H1 (cell line): ENCODE data around the gene TP53I3. TPM values are rescaled to one million over a fixed set of nuclear protein-coding genes. Genes with fewer than 3 reads are reported as not detected.

Experiments used
- CTCF ChIA-PET: fragments of 300-600 bp; sonication (Branson Sonifier 250); formaldehyde crosslinking; loops from one replicate; lab custom pipeline; 2021; ENCODE audit not compliant: partially characterized antibody; lab: Charles Lee
- POLR2A ChIA-PET: fragments of 300-600 bp; sonication (Branson Sonifier 250); formaldehyde crosslinking; loops from one replicate; lab custom pipeline; 2021; ENCODE audit warnings: inconsistent platforms; ENCODE audit not compliant: partially characterized antibody; lab: Charles Lee
- DNase-seq, 2 experiments: peaks; one replicate each; pipeline versions ENCODE4 v3.0.0 to v3.0.0-alpha.2; 2010 to 2022; ENCODE audit warnings: low spot score in 2 of 2, low read depth in 1 of 2, mixed read lengths in 1 of 2
- FAIRE-seq: peaks from 2 replicates; lab custom pipeline; 2011; peaks lifted over from hg19 to GRCh38; lab: Jason Lieb, UNC
- H2AFZ ChIP-seq: 2 replicates; pipeline ENCODE4 v1.8.1; 2012; ENCODE audit warnings: low read length, inconsistent platforms
- H2AK5ac ChIP-seq: 2 replicates; pipeline ENCODE4 v1.6.1; 2013; ENCODE audit warnings: low read depth, low read length
- H2BK120ac ChIP-seq: replicated peaks from 2 replicates; pipeline ENCODE3; 2013; ENCODE audit warnings: low read depth, low read length, inconsistent platforms
- H2BK12ac ChIP-seq: 2 replicates; pipeline ENCODE4 v1.6.1; 2013; ENCODE audit warnings: low read depth, low read length
- H2BK15ac ChIP-seq: 2 replicates; pipeline ENCODE4 v1.6.1; 2013; ENCODE audit warnings: low read length
- H2BK20ac ChIP-seq: 2 replicates; pipeline ENCODE4 v1.6.1; 2013; ENCODE audit warnings: low read length
- H2BK5ac ChIP-seq: 2 replicates; pipeline ENCODE4 v1.6.1; 2013; ENCODE audit warnings: low read depth, low read length
- H3K14ac ChIP-seq: 2 replicates; pipeline ENCODE4 v1.6.1; 2013; ENCODE audit warnings: inconsistent platforms; ENCODE audit not compliant: insufficient read length
- H3K18ac ChIP-seq: 2 replicates; pipeline ENCODE4 v1.6.1; 2013; ENCODE audit warnings: low read length; ENCODE audit errors: extremely low read depth
- H3K23ac ChIP-seq: 2 replicates; pipeline ENCODE4 v1.6.1; 2013; ENCODE audit warnings: inconsistent platforms; ENCODE audit not compliant: insufficient read length
- H3K23me2 ChIP-seq: 2 replicates; pipeline ENCODE4 v1.6.1; 2013; ENCODE audit warnings: low read depth, low read length
- H3K27ac ChIP-seq: 2 replicates; pipeline ENCODE4 v1.6.1; 2011; ENCODE audit warnings: low read depth, low read length, inconsistent platforms
- H3K27me3 ChIP-seq, 4 experiments: replicated peaks in 1 of 4; 1 replicate in 1 of 4; 2 replicates in 3 of 4; pipeline versions ENCODE4 v1.6.1 to v1.8.1; 2011 to 2013; ENCODE audit warnings: low read length in 3 of 4, mild to moderate bottlenecking in 3 of 4, inconsistent platforms in 2 of 4, mixed read lengths in 2 of 4, moderate library complexity in 1 of 4; ENCODE audit not compliant: control insufficient read depth in 3 of 4, insufficient read depth in 3 of 4; ENCODE audit errors: extremely low read depth in 1 of 4
- H3K36me3 ChIP-seq, 4 experiments: 2 replicates each; pipeline versions ENCODE4 v1.6.1 to v1.8.1; 2011 to 2013; ENCODE audit warnings: mild to moderate bottlenecking in 4 of 4, low read length in 3 of 4, moderate library complexity in 2 of 4, control low read depth in 1 of 4, inconsistent platforms in 1 of 4; ENCODE audit not compliant: insufficient read depth in 4 of 4, control insufficient read depth in 2 of 4
- H3K4ac ChIP-seq: replicated peaks from 2 replicates; pipeline ENCODE3; 2013; ENCODE audit warnings: low read length, low read depth, mixed read lengths, inconsistent platforms; ENCODE audit not compliant: insufficient read length
- H3K4me1 ChIP-seq, 4 experiments: replicated peaks in 1 of 4; 1 replicate in 1 of 4; 2 replicates in 3 of 4; pipeline versions ENCODE4 v1.6.1 to v1.8.1; 2011 to 2013; ENCODE audit warnings: low read length in 3 of 4, inconsistent platforms in 2 of 4, mixed read lengths in 1 of 4; ENCODE audit not compliant: insufficient read depth in 4 of 4, control insufficient read depth in 3 of 4
- H3K4me2 ChIP-seq, 2 experiments: 2 replicates each; pipeline versions ENCODE4 v1.6.1 to v1.8.1; 2011 to 2013; ENCODE audit warnings: low read depth in 2 of 2, low read length in 2 of 2, control low read depth in 1 of 2, inconsistent platforms in 1 of 2, mild to moderate bottlenecking in 1 of 2; ENCODE audit not compliant: insufficient read depth in 1 of 2
- H3K4me3 ChIP-seq, 4 experiments: fragments of 200-600, 300-600 bp in 1 of 4; sonication (generic), shearing (Covaris generic), sonication (Bioruptor Twin) in 1 of 4; 2 replicates each; pipeline versions ENCODE4 v1.5.1 to v1.8.1; 2011 to 2016; ENCODE audit warnings: low read length in 4 of 4, low read depth in 3 of 4, control low read depth in 2 of 4, inconsistent platforms in 2 of 4, mild to moderate bottlenecking in 2 of 4, mixed read lengths in 1 of 4, moderate library complexity in 1 of 4; ENCODE audit not compliant: insufficient read depth in 2 of 4; ENCODE audit errors: extremely low read depth in 1 of 4
- H3K56ac ChIP-seq: replicated peaks from 2 replicates; pipeline ENCODE3; 2013; ENCODE audit warnings: low read depth, mild to moderate bottlenecking, mixed read lengths, low read length, inconsistent platforms; ENCODE audit not compliant: insufficient read length
- H3K79me1 ChIP-seq: 2 replicates; pipeline ENCODE4 v1.6.1; 2013; ENCODE audit warnings: low read depth, low read length, control low read depth
- H3K79me2 ChIP-seq, 2 experiments: 2 replicates each; pipeline versions ENCODE4 v1.6.1 to v1.8.1; 2012 to 2013; ENCODE audit warnings: low read length in 2 of 2, mild to moderate bottlenecking in 2 of 2, inconsistent platforms in 1 of 2; ENCODE audit not compliant: insufficient read depth in 2 of 2, control insufficient read depth in 1 of 2
- H3K9ac ChIP-seq, 4 experiments: replicated peaks in 1 of 4; 1 replicate in 1 of 4; 2 replicates in 3 of 4; pipeline versions ENCODE4 v1.6.1 to v1.8.1; 2011 to 2013; ENCODE audit warnings: low read depth in 3 of 4, low read length in 3 of 4, control low read depth in 2 of 4, mild to moderate bottlenecking in 2 of 4, moderate library complexity in 2 of 4, inconsistent platforms in 1 of 4; ENCODE audit errors: extremely low read depth in 1 of 4
- H3K9me3 ChIP-seq, 2 experiments: 2 replicates each; pipeline versions ENCODE4 v1.6.1 to v1.8.1; 2012 to 2013; ENCODE audit warnings: mild to moderate bottlenecking in 2 of 2, moderate library complexity in 2 of 2, control low read depth in 1 of 2, inconsistent platforms in 1 of 2, low read depth in 1 of 2, low read length in 1 of 2, mixed read lengths in 1 of 2; ENCODE audit not compliant: insufficient read depth in 2 of 2
- H4K20me1 ChIP-seq, 2 experiments: replicated peaks in 1 of 2; 2 replicates each; pipeline versions ENCODE3 to v1.8.1; 2011 to 2013; ENCODE audit warnings: inconsistent platforms in 2 of 2, low read length in 2 of 2, mild to moderate bottlenecking in 1 of 2; ENCODE audit not compliant: insufficient read depth in 2 of 2, control insufficient read depth in 1 of 2
- H4K5ac ChIP-seq: 2 replicates; pipeline ENCODE4 v1.6.1; 2013; ENCODE audit warnings: low read length, low read depth, mixed read lengths, inconsistent platforms; ENCODE audit not compliant: insufficient read length
- H4K8ac ChIP-seq: 2 replicates; pipeline ENCODE4 v1.8.0; 2013; ENCODE audit warnings: mild to moderate bottlenecking, moderate library complexity, low read length, inconsistent platforms; ENCODE audit not compliant: insufficient read depth; ENCODE audit errors: extremely low read depth
- H4K91ac ChIP-seq: replicated peaks from 2 replicates; pipeline ENCODE3; 2013; ENCODE audit warnings: low read length, mixed read lengths, inconsistent platforms; ENCODE audit not compliant: insufficient read length
- BRCA1 ChIP-seq: IDR thresholded peaks from 2 replicates; pipeline ENCODE4 v1.6.1; 2012; ENCODE audit warnings: low read depth, low read length, improper control_type of control experiment
- CHD2 ChIP-seq: IDR thresholded peaks from 2 replicates; pipeline ENCODE4 v1.6.1; 2012; ENCODE audit warnings: low read length, improper control_type of control experiment
- CTBP2 ChIP-seq: IDR thresholded peaks from 2 replicates; pipeline ENCODE4 v1.7.0; 2011; ENCODE audit warnings: borderline replicate concordance, mild to moderate bottlenecking, moderate library complexity, mixed read lengths, low read length; ENCODE audit not compliant: insufficient read depth, insufficient read length
- FOSL1 ChIP-seq: IDR thresholded peaks from 2 replicates; pipeline ENCODE4 v1.6.1; 2011; ENCODE audit warnings: mild to moderate bottlenecking, low read depth, low read length, moderate library complexity; ENCODE audit not compliant: insufficient read depth
- JUN ChIP-seq: IDR thresholded peaks from 2 replicates; pipeline ENCODE4 v1.6.1; 2011; ENCODE audit warnings: low read depth, mild to moderate bottlenecking, improper control_type of control experiment, low read length
- SP2 ChIP-seq: IDR thresholded peaks from 2 replicates; pipeline ENCODE4 v1.6.1; 2012; ENCODE audit warnings: mild to moderate bottlenecking, low read length, inconsistent platforms
- TBP ChIP-seq: IDR thresholded peaks from 2 replicates; pipeline ENCODE4 v1.6.1; 2011; ENCODE audit warnings: low read depth, low read length, improper control_type of control experiment
- USF2 ChIP-seq: IDR thresholded peaks from 2 replicates; pipeline ENCODE4 v1.6.1; 2011; ENCODE audit warnings: low read length, improper control_type of control experiment
- ZNF274 ChIP-seq: IDR thresholded peaks from 2 replicates; pipeline ENCODE4 v1.7.0; 2012; ENCODE audit warnings: low read length, borderline replicate concordance; ENCODE audit errors: extremely low read depth
- WGBS, 2 experiments: shearing (Covaris generic) in 1 of 2; methylation state at CpG; one replicate each; pipeline versions ENCODE4 v1.1.6 to v1.1.7; 2013 to 2015; ENCODE audit warnings: low lambda C conversion rate in 2 of 2, mixed read lengths in 2 of 2, inconsistent platforms in 1 of 2, low coverage in 1 of 2, missing lambda C conversion rate in 1 of 2; ENCODE audit not compliant: insufficient replicate concordance in 2 of 2, insufficient coverage in 1 of 2, insufficient read length in 1 of 2; ENCODE audit errors: extremely low coverage in 1 of 2, missing lambda C conversion rate in 1 of 2; 5-methylcytosine and 5-hydroxymethylcytosine counted together
- polyA plus RNA-seq, 7 experiments: library from polyadenylated mRNA; depleted of rRNA in 3 of 7; stranded (reverse) in 5 of 7; unstranded in 2 of 7; fragments of >200 nt in 5 of 7; fragments of 200-250 nt in 2 of 7; gene quantifications; 1 replicate in 5 of 7; 2 replicates in 1 of 7; 4 replicates in 1 of 7; pipeline versions ENCODE4 v1.2.1 to v1.2.3, GENCODE V29; 2011 to 2013; ENCODE audit warnings: missing spikeins in 2 of 7, mixed read lengths in 2 of 7
- total RNA-seq: library from RNA; stranded (reverse); fragmentation: NEBNext Ultra II Directional; extraction: Animal tissue kit (Norgen Biotek cat#: 25700); gene quantifications from 2 replicates; pipeline ENCODE4 v1.2.1, GENCODE V29; 2021

TP53I3 gene
- total and polyA plus RNA-seq, 2 of the 8 experiments (the other 6 are each of a cell fraction or from before 2014, with no cell fraction given) = 29.4 to 34.5 TPM

- H2BK12ac ChIP-seq = no peak within 1 kb of the TSS; the same call in 1 of the 2 replicates
- no peak within 1 kb of the TSS for H2BK15ac ChIP-seq
- peak within 1 kb of the TSS; percentile 36 for H3K56ac ChIP-seq
- no peaks in the 10 kb centered on the region for H3K9me3 ChIP-seq
- H4K8ac ChIP-seq = peak within 1 kb of the TSS; percentile 90; the same call in 1 of the 2 replicates
- H4K20me1 ChIP-seq = no peaks in the 10 kb centered on the region
- peaks cover 6 to 33% (median 15%) of the 10 kb centered on the region in 4 experiments; a peak in 6 of 8 replicates for H3K36me3 ChIP-seq
- POLR2A ChIA-PET = interaction anchor here (0.6 to 2.7 kb wide), 17 partner anchors 8 to 272 kb away, joined by 3 to 31 read pairs (median 4); partner anchors contain the start of genes ATAD2B, MFSD2B, TP53I3 and WDCP
- peak within 1 kb of the TSS; percentile 74 to 96 (median 94) for H3K4me3 ChIP-seq
- peak within 1 kb of the TSS; percentile 81; the same call in 1 of the 2 replicates for H2BK5ac ChIP-seq
- peak within 1 kb of the TSS; percentile 17 for H3K4ac ChIP-seq
- H2AFZ ChIP-seq = peak within 1 kb of the TSS; percentile 78; the same call in 1 of the 2 replicates
- no peak within 1 kb of the TSS for H4K91ac ChIP-seq
- H2BK120ac ChIP-seq = no peak within 1 kb of the TSS
- no peak within 1 kb of the TSS for H2BK20ac ChIP-seq
- peaks cover 5% of the 10 kb centered on the region; the same call in 1 of the 2 replicates for H3K23me2 ChIP-seq
- peak within 1 kb of the TSS; percentile 71 for H3K18ac ChIP-seq
- no peaks in the 10 kb centered on the region for H3K79me1 ChIP-seq
- CTCF ChIA-PET = interaction anchor here (0.8 to 1.3 kb wide), 5 partner anchors 16 to 273 kb away, joined by 3 to 4 read pairs (median 3); partner anchors contain the start of gene WDCP
- peak within 1 kb of the TSS; percentile 63 to 94 (median 90) for H3K9ac ChIP-seq
- peak within 1 kb of the TSS; percentile 66 for H4K5ac ChIP-seq
- peak within 1 kb of the TSS; percentile 87 for H3K27ac ChIP-seq
- H3K27me3 ChIP-seq = no peaks in the 10 kb centered on the region
- peak within 1 kb of the TSS; percentile 83 to 84 for H3K4me2 ChIP-seq
- 1% methylated on average over 48 of the region's 64 CpGs; no CpG with 5 or more reads in 1 of the 2 experiments for WGBS, 2 experiments
- DNase-seq (peak; percentile 100), FAIRE-seq (peak; percentile 13)
- peaks cover 0 to 7% (median 2%) of the 10 kb centered on the region in 4 experiments; a peak in 4 of 7 replicates for H3K4me1 ChIP-seq
- H2AK5ac ChIP-seq = no peak within 1 kb of the TSS
- no peak within 1 kb of the TSS for H3K23ac ChIP-seq
- no peak within 1 kb of the TSS for H3K14ac ChIP-seq
- H3K79me2 ChIP-seq = peaks cover 0 to 23% of the 10 kb centered on the region in 2 experiments; a peak in 2 of 4 replicates
- TF ChIP-seq BRCA1 (no peak; the same call in 1 of the 2 replicates), FOSL1 (no peak), USF2 (no peak), ZNF274 (no peak), SP2 (0 out of 2 replicates have a peak, but pooled peaks have one; percentile 14), TBP (peak; percentile 86), CHD2 (peak; percentile 69), JUN (peak; percentile 62; the same call in 1 of the 2 replicates), CTBP2 (no peak)
Observed at GRCh38 chr2:24075915-24076848, 8.5 kb downstream of the TP53I3 start, which contains the start of gene SF3B6. SF3B6 (minus strand) TSS chr2:24076326; CDS start chr2:24076229, 97 bp downstream.
